T follicular helper cell (primary cell): Measurements from ENCODE around the gene KLHL29.

ENCODE experiments used
- DNase-seq: peaks from one replicate; pipeline ENCODE4 v3.0.0-alpha.2; 2020; ENCODE audit warnings: low read depth

KLHL29 gene

GRCh38 chr2:23513245-23513871 lies 128.4 kb downstream of the KLHL29 start:
- no peak for DNase-seq

DNA sequence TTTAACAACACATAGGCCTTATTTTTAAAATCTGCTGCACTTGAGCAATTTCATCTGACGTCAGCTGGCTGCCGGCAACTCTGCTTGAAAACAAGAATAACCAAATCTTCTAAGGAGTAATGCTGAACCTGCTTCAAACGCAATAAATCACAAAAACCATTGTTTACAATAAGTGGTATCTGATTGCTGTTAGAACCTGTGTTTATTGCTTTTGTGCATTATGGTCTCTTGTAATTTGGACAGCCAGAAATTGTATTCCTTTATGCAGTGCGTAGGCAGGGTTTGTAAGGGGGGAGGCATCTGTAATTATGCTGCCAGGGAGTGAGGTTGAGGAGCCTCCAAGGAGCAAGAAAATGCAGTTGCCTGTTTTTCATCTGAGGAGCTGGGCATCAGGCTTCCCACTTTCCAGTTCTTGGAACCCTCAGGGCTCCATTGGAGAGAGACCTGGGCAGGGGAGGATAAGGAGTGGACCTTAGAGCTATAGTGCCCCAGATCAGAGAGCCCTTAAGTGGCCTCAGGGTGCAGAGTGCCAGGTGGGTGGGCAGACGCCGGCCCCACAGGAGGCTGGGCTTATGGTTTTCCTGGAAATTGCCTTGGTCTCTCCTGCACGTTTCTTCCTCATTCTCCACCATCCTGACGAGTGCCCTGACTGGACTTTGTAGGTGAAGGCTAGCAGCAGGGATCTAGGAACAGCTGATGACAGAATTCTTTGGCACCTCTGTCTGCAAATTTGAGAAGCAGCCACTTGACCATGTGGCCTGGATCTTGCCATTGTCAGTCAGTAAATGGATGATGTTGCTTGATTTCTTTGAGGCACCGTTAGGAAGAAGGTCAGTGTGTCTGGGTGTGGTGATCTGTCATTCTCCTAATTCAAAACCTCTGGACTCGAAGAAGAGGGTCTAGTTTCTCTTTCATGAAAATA lies 129.2 kb downstream of the KLHL29 start:
- no peak for DNase-seq

- no peak for DNase-seq
Measured at GRCh38 chr2:23516520-23517256, 131.7 kb downstream of the KLHL29 start.

DNA sequence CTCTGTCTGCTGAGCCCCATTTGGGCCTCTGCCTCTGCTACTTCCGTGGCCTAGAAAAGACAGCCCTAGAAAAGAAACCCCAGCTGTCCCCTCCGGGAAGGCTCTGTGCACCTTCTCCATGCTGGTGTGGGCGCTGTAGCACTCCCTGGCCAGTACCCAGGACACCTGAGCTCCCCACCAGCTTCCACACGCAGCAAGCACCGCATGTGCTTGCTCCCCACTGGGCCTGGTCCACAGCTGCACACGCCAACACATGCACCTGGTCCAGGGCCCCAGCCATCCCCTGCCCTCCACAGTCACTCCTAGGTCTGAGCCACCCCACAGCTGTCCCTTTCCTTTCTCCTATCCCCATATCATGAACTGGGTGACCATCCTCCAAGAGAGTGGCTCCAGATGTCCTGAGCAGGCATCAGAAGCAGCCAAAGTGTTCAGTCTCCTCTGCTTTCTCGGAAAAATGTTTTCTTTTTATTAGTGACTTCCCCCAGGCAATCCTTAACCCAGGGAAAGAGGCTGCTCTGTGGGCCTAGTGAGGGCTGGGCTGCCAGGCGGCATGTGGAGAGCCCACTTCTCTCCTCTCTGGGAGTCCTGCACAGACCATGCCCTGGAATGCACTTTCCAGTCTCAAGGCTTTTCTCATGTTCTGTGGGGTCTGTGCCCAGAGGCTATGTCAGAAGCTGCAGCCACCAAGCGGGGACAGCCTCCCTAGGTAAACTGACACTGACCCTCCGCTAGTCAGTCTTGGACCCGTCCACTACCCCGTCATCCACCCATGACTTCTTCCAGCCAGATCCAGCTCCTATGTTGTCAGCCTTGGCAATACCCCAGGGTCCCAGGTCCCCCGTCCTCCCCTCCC lies 133.7 kb downstream of the KLHL29 start:
- DNase-seq: no peak

DNA sequence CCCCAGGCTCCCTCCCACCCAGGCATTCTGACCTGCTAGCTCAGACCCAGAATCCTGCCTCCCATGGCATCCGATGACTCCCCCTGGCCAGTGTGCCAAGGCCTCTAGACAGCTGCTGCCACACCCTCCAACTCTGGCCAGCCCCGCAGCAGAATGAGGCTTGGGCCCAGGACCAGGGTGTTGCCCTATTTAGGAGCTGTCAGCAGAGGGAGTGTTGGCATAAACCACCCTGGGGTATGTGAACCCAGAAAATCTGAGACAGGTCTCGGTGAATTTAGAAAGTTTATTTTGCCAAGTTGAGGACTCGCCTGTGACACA lies 134.3 kb downstream of the KLHL29 start:
- no peak for DNase-seq

GRCh38 chr2:23520256-23520655 lies 135.3 kb downstream of the KLHL29 start:
- DNase-seq: no peak

GRCh38 chr2:23521060-23521459 lies 136.1 kb downstream of the KLHL29 start:
- no peak for DNase-seq

- DNase-seq: no peak
Measured at GRCh38 chr2:23522726-23523372, 137.9 kb downstream of the KLHL29 start.

DNA sequence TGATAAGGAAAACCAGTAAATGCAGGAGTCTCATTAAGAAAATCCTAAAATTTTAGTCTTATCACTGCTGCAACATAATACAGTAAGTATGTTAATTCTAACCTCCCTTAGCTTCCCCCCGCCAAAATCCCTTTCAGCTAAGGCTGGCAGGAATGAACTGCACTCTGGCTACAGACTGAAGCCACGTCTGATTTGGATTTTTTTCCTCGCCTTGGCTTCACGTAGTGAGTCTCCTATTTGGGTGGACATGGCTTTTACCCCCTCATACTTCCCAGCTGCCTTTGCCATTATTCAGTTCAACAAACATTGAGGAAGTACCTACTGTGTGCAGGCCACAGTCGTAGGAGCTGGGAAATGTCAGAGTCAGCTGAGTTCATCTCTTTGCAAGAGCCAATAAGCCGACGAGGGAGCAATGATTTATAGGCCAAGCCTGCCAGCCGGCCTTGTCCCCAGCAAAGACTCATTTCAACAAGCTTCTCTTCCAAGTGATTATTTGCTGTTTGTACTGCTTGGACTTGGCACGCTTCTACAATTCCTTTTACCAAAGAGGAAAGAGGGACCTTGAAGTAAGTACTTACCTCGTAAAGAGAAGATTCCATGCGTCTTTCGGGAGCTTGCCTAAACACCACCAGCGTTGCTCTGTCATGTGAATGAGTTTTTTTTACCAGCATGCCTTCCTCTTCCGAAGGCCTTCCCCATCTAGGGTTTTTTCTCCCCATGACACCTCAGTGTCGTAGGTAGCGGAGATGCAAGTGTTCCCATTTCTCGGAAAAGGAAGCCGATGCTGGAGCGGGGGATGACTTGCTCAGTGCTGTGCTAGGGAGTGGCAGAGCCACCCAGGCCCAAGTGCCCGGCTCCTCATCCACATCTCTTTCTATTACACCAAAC lies 138.6 kb downstream of the KLHL29 start:
- no peak for DNase-seq

DNA sequence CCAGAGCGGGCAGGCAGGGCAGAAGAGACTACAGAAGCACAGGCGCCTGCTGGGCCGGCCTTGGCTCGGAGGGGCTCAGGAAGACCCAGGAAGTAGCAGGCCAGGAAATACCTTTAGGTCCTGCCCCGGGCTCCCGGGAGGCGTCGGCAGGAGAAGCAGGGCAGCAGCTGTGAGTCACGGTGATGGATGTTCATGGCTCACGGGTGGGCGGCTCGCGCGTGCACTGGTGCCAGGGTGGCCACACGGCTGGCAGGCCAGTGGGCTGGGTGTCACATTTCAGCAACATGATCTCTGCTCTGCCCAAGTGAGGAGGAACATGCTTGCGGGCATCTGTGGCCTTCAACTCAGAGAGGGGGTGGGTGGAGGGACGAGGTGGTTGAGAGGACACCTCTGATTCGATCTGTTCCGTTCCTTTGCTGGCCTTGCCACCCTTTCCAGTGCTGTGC lies 139.3 kb downstream of the KLHL29 start:
- no peak for DNase-seq

GRCh38 chr2:23525137-23525765 lies 140.3 kb downstream of the KLHL29 start:
- no peak for DNase-seq

- no peak for DNase-seq
Measured at GRCh38 chr2:23526114-23526513, 141.1 kb downstream of the KLHL29 start.

GRCh38 chr2:23526835-23527790 lies 142.1 kb downstream of the KLHL29 start:
- no peak for DNase-seq

DNA sequence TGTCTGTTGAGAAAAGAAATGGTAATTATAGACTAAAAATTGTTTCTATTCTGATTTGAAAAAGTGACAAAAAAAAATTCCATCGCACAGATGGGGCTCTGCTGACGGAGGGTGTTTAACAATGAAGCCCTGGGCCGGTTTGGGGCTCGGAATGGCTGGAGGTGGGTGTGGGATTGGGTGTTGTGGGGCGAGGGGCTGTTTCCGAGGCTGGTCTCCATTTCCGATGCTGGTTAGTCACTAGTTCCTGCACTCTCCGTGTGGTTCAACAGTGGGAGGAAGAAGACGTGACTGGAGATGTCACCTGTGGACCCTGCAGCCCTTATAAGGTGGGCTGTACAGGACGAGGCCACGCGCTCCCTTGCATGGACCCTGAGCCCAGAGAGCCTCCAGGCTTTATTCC lies 143.2 kb downstream of the KLHL29 start:
- DNase-seq: no peak

DNA sequence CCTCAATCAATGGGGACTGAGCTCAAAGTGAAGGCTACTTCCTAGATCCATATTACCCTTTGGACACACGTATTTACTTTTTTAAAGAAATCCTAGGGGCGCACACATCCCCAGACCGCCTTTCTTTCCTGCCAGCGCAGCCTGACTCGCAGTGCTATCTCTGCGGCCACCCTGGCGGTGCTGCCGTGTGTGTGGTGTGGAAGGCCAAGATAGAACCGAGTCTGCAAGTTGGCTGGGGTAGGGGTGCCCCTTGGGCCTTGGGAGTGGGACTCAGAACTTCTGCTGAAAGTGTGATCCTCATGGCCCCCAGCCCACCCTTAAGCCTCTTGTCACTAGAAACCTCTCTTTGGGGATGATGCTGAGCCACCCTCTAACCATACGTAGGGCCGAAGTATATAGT lies 143.7 kb downstream of the KLHL29 start:
- DNase-seq: no peak

- no peak for DNase-seq
Measured at GRCh38 chr2:23529659-23530058, 144.7 kb downstream of the KLHL29 start.

DNA sequence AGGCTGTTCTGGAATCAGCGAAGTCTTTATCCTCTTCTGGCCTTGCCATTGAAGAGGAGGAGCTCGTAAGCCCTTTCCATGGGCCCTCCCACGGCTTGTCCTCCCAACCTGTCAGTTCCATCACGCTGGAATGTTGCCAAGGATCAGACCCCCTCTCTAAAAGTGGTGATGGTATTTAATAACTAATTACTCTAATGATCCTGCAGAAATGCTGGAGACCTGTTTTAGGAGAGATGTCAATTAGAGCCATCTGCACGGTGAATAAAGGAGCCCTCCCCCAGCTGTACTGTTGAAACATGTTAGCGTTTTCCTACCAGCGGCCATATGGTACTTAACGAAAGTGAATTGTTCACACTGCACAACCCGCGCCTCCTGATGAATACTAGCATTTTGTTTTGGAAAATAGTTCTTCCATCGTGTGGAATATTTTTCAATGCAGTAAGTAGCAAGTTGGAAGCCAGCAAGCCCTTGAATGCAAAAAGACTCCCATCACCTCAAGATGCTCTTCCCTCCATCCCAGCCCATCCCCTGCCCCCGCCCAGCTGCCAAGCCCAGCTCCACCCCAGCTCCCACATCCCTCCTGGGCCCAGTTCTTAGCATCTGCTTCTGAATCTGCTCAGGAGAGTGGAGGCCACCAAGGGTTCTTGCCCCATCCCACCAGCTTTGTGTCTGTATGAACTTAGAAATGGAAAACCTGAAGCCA lies 145.4 kb downstream of the KLHL29 start:
- no peak for DNase-seq

- DNase-seq: no peak
Measured at GRCh38 chr2:23530909-23531276, 145.9 kb downstream of the KLHL29 start.
